GM19468 (cell line): Measurements from ENCODE around the gene KDR.

Source experiments
- ATAC-seq: cut with Tn5 transposase; IDR thresholded peaks from one replicate; pipeline ENCODE4 v1.9.1; 2021; ENCODE audit warnings: mild to moderate bottlenecking, moderate library complexity, moderate number of reproducible peaks; ENCODE audit not compliant: unreplicated experiment; ENCODE audit errors: extremely low read depth

KDR gene

DNA sequence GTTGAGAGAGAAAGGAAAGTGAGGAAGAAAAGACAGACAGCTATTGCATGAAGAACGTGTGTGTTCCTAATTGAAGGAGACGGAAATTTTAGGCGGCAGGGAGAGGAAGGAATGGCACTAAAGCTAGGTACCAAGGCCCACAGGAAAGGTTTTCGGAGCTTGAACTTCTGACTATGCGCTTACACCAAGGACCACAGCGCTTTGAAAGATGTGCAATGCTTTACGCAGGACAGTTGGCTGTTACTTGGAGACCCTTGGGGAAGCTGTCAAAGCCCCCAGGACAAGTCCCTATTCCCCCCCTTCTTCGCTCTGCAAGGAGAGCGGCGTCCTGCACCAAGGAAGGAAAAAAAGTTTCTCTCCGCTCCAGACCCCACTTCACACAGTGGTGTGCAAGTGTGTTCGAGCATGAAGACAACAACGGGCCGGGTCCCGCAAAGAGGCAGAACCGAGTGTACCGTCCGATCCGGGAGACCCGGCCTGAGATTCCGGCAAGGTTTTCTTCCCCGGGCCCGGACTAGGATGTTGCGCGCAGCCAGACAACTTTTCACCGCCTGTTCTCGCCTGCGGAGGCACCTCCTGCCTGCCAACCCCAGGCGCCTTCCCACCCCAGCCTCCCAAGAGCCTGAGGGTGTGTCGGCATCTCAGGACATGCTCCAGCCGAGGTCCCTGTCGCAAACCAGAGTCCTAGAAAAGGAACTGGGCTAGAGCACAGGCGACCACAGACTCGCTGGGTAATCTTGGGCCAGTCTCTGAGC is 896 bp downstream of the KDR start:
- no peak for ATAC-seq

DNA sequence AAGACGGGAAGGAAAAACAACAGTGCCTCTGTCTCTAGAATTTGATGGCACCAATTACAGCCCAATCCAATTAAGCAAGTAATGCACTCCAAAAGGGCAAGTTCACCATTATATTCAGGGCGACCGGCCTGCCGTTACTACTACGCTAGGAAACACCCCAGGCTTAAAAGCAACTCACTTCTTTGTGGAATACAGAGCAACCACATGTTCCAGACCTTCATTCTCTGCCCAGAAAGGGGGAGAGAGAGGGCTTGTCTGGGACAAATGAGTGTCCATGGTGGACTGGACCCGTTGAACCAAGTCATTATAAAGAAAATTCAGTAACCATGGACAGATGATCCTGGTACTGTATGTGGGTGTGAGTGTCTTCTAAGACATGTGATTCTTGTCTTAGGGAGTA is 1.6 kb downstream of the KDR start:
- ATAC-seq: no peak

DNA sequence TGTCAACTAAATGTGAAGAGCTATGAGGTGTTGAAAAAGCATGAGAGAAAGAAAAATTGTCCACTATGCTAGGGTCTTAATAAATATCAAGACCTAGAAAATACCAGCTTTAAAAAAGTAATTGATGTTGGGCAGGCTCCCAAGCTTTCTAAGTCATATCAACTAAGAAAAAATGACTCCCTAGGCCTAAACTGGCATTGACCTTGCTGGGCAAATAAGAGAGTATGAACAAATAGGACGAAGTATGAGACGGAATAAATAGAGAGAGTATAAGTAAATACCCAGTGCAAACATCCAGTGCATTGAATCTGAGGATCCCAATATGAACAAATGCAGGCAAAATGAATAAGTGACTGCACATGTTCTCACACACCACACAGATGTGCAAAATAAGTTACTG is 3.2 kb downstream of the KDR start:
- ATAC-seq: no peak

DNA sequence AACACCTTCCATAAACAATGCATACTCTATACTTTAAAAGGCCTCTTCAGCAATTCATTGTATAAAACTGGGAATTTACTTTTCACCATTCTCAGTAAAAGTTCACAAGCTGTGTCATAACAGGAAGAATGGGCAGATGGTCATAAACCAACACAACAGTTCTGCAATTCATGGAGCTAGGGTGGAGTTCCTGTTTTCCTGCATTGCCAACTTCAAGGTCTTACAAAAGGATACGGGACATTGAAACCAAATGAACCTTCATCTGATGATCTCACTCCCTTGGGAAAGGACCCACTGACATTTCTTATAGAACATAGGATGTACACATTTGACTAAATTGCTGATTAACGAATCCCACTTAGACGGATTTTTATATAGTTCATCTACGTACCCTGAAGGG is 4.1 kb downstream of the KDR start:
- ATAC-seq: no peak

DNA sequence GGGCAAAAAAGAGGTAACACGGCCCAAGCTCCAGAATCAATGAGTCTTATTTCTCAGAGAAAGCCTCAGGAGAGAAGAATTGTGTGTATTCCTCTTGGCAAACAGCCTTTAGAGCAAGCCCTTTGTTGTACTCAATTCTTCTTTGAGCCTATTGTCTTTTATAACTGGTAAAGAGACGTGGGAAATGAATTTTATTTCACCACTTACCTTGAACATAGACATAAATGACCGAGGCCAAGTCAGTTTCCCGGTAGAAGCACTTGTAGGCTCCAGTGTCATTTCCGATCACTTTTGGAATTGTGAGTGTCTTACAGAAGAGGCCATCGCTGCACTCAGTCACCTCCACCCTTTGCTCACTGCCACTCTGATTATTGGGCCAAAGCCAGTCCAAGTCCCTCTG is 7.0 kb downstream of the KDR start:
- no peak for ATAC-seq

DNA sequence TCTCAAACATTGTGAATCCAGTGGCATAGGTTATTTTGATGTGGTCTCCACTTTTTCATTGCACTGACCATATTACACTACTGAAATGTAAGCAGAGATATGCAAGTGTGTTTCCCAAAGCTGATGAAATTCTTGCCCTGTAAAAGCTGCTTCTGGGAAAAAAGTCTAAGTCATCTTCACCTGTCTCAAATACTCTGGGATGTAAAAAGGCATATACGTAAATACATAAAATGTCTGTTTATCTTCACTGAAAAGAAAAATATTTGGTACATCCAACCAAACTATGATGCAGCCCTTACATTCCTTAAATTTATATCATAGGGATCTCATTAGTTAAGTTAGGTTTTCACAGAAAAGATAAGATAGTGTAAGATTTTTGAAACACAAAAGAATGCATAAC is 7.9 kb downstream of the KDR start:
- ATAC-seq: no peak

DNA sequence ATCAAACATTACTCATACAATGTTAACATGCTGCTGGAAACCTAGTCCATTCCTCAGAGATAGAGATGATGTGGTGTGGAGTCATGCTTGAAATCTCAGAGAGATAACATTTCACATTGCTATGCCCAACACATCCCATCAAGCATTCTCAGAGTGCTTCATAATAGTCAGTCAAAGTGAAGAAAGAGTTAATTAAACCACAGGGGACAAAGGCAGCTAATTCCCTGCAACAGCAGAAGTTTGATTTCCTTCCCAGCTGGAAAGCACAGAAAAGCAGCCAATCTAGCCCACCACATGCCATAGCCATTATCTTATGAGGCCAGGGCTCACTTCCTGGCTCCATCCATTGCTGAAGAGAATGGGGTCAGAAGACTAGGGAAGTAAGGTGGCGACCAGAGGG is 8.9 kb downstream of the KDR start:
- no peak for ATAC-seq

DNA sequence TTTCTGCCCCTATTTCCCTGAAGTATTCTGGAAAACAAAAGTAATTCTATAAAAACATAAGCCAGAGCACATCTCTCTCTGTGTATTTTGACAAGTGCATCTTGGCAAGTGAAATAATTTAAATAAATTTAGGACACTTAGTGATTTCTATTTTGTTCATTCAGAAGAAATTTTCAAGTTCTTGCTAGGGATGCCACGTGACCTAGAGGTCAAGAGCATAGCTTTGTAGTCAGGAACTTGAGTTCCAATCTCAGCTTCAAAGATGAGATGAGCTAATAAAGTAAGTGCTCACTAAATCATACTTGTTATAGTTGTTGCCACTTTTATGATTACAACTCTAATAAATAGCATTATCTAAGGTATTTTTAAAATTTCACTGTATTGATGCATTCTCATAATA is 13.8 kb downstream of the KDR start:
- no peak for ATAC-seq

DNA sequence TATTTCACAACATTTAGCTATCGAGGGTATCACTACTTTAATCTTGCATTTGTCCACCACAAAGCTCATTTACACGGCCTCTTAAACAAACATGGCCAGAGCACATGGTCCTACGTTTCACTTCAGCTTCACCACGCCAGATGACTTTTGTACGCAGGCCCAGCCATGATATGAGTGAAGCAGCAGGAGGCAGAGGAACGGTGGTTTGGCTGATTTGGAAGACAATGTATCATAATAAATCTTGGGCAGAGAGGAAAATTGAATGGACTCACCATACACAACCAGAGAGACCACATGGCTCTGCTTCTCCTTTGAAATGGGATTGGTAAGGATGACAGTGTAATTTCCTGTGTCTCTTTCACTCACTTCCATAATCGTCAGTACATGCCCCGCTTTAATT is 15.3 kb downstream of the KDR start:
- ATAC-seq: no peak

DNA sequence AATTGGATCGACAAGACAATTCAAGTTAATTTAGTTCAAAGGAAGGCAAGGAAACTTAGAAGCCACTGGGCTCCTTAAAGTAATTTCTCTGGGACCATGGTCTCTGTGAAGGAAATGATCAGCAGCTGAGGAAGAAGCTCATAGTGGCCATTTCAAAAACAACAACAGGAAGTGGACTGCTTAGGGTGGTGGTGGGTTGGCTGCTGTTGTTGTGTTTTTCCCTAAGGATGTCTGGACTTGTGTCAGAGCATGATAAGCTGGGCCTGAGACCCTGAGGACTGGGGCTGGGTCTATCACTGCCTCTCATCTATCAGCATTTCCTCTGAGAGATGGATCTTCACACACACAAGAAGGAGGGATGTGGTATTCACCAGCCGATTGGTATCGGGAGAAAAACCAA is 18.3 kb downstream of the KDR start:
- ATAC-seq: no peak

DNA sequence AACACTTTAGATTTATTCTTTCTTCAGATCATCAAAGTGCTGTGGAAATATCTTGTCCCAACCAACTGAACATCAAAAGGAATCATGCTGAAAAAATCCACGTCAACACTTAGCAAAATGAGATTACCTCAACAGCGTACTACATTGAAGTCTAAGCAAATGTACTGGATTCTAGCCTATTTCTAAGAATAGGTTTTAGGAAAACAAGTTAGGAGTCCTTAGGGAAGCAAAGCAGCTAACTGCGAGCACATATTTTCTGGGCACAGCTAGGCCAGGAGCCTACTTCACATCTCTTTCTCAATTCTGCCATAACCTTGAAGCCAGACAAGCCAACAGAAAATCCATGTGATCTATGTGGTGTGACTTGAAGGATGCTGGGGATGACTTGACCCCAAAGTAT is 22.2 kb downstream of the KDR start:
- no peak for ATAC-seq

DNA sequence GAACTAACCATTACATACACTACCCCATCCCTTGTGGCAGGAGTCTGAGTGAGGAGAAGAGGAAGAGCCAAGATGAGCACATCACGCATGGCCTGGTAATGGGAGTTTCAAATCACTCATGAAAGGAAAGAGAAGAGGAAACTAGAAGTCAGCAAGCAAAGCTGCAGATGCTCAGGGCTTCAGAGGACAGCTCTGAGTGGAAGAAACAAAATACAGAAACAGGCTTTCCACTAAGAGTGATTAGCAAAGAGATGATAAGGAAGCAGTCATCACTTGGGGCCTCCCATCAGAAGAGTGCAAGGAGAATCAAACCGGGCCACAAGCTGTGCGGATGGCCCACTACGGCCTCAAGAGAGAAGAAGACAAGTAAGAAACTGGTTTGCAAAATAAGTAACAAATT is 25.6 kb downstream of the KDR start:
- ATAC-seq: no peak

DNA sequence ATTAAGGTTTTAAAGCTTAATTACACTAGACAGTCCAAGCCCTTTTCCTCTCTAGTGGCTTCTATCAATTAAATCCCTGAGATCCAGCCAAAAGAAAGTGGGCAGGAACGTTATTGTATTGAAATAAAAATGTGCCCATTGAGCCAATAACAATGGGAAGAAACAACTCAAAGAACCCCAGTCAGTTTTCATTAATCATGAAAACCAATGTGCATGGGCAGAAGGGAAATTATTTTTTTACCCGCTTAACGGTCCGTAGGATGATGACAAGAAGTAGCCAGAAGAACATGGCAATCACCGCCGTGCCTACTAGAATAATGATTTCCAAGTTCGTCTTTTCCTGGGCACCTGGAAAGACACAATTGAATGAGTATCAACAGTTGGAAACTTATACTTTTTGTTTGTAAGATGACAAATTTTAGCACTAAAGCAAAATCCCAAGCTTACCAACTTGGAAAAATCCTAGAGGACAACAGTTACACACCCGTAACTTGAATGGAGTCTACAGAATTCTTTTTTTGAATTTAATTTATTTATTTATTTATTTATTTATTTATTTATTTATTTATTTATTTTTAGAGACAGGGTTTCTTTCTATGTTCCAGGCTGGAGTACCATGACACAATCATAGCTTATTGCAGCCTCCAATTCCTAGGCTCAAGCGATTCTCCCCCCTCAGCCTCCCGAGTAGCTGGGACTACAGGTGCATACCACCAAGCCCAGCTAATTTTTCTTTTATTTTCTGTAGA is 26.8 kb downstream of the KDR start:
- ATAC-seq: no peak

DNA sequence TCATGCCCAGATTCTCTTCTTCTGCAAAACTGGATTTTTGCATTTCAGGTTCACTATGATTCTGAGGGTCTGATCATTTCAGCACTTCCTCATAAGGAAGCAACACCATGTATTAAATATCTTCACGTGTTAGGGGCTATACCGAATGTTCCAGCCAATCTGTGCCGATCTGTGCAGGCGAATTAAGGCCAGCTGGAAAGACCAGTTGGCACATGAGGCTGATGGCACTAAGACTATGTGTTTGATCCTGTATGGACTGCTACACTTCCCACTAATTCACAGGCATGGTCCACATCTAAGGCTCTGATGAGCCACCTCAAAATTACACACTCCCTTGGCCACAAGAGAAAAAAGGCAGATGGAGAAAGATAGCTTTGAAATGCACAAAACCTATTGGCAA is 28.8 kb downstream of the KDR start:
- no peak for ATAC-seq

DNA sequence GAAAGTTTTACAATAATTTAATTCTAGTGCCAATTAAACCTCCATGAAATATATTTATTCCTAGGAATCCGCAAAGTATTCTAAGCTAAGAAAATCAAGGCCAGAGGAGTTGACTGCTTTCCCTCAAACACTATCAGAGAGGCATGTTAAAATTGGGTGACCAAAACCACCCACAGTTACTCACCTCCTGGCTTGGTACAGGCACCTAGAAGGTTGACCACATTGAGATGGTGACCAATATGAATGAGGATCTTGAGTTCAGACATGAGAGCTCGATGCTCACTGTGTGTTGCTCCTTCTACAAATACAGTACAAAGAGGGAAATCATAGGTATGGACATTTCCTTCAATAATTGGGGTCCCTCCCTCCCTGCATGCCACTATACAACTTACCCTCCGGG is 29.4 kb downstream of the KDR start:
- no peak for ATAC-seq

DNA sequence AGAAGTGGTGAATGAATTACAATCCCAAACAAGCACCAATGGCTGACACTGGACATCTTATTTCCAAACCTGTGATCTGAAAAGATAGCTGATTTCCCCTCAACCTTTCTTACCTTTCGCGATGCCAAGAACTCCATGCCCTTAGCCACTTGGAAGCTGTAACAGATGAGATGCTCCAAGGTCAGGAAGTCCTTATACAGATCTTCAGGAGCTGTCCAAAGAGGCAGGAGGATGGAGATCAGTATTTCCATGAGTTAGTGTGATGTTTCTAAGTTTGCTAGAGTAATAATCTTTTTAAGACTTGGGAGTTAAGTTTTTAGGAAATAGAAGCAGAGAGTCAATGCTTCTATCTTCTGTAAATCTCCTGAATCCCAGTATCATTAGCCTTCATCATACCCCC is 32.9 kb downstream of the KDR start:
- ATAC-seq: no peak

DNA sequence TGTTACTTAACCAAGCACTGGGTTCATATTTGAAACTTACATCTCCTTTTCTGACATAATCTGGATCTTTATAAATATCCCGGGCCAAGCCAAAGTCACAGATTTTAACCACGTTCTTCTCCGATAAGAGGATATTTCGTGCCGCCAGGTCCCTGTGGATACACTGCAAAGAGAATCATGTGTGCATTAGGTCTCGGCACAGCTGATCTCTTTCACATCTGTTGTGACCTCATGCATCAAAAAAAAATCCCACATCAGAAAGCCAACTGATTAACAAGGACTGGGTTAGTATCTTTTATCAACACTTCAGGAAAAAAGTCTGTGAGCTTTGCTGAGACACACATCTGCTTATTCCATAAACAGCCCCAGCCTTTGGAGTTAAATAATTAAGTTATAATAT is 35.5 kb downstream of the KDR start:
- no peak for ATAC-seq

DNA sequence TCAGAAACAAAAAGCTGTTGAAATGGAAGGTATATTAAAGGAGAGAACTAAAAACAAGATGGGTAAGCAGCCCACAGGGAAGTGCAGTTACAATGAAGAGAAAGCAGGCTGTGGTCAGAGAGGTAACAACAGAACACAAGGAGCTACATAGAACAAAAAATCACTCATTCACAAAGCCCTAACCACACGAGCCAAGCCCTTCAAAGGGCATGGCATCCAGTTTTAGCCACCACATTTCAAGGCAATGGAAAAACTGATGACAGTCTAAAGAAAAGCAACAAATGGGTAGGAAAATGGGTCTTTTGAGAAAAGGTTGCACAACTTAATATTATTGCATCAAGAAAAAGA is 37.5 kb downstream of the KDR start:
- no peak for ATAC-seq

DNA sequence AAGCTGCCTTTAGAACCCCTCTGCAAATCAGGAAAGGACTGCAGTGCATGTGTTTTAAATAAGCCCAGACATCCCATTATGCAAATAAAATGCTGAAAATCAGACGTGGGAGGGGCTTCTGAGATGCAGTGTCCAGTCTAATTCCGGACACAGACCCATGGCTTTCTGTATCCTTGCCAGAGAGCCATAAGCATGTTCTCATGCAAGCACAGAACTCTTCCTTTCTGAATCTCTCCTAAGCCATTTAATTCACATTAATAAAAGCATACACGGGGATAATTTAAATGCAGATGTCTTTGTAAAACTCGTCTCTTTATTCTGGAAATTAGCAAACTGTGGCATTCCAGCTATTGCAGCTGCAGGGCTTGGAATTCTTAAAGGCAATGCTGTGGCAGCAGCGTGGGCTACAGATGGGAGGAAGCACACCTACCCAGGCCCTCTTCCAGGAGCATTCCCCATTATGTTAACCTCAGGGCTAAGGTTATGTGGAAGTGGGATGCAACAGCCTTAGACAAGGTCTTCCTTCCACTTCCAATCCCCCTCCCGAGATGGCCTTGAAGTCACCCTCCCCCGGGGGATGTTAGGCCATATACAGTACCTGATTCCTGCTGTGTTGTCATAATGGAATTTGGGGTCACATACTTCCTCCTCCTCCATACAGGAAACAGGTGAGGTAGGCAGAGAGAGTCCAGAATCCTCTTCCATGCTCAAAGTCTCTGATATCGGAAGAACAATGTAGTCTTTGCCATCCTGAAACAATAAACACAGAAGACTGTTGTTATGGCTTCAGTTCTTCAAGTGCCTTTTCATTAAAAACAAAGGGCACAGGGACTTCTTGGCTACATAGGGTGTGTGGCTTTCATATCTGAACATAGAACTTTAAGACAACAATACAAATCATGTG is 38.1 kb downstream of the KDR start:
- ATAC-seq: no peak

DNA sequence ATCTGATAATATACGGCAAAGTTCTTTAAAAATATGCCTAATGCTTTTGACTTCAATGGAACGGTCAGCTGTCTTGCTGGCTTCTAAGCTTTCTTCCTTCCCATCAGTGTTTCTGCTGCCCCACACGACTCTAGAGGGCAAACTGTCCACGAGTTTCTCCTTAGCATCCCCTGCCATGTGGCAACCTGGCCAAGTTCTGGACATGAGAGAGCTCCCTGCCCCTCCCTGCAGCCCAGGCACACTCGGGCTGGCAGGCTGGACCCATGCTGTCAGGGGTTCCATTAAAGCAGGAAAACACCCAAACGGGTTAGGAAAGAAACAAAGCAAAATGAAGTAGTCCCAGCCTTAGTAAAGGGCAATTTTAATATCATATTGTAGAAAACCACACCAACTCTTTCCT is 38.8 kb downstream of the KDR start:
- no peak for ATAC-seq

DNA sequence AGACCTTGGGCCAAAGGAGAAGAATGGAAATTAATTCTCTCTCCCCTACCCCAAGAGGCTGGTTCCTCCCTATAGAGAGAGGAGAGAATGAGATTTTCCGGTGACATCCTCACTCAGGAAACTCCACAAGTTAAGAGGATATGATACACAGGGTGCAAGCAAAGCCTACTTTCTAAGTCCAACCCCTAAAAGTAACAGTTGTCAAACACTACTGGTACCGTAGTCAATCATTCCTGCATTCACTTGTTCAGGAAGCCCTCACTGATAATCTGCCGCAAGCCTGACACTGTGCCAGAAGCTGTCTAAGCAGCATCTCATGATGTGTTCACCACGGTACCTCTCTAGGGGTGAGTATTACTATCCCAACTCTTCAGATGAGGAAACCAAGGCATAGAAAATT is 41.7 kb downstream of the KDR start:
- ATAC-seq: no peak
